ENCODE results near the gene RAPGEF6. TPM values are rescaled to one million over a fixed set of nuclear protein-coding genes. Genes with fewer than 3 reads are reported as not detected.
"Not testable (repeated sequence)": the region's sequence is repeated elsewhere in the genome, so short reads cannot be mapped to it uniquely, and the experiment has no call there.

Gene RAPGEF6
- total RNA-seq, 1 donor from 2014 or later = 12.5 TPM

DNA sequence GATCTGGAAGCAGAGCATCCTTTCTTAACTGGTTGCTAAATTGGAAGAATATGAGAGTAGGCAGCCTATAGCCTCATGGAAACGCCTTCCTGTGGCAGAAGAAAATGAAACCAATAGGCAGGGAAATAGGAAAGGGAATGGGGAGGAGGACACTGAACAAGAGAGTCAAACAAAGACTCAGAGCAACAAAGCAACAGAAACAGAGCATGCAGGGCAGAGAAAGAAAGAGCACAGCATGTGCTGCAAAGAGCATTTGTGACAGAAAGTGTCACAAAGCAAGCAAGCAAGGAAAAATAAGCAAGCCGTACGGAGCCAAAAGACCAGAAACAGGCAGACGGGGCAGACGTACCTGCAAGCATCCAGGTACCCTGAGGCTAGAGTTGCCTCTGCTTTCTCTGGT, 123.1 kb downstream of the RAPGEF6 start:
- DNase-seq (ENCODE audit: extremely low read depth, low read depth, low spot score) = no peak

GRCh38 chr5:131509801-131510200, 125.2 kb downstream of the RAPGEF6 start:
- DNase-seq (ENCODE audit: extremely low read depth, low read depth, low spot score) = no peak

GRCh38 chr5:131505237-131505908, 129.7 kb downstream of the RAPGEF6 start:
- DNase-seq (ENCODE audit: extremely low read depth, low read depth, low spot score) = no peak

- DNase-seq (ENCODE audit: extremely low read depth, low read depth, low spot score) = no peak
These were observed 138.7 kb downstream of the RAPGEF6 start for GRCh38 chr5:131496400-131496713.

DNA sequence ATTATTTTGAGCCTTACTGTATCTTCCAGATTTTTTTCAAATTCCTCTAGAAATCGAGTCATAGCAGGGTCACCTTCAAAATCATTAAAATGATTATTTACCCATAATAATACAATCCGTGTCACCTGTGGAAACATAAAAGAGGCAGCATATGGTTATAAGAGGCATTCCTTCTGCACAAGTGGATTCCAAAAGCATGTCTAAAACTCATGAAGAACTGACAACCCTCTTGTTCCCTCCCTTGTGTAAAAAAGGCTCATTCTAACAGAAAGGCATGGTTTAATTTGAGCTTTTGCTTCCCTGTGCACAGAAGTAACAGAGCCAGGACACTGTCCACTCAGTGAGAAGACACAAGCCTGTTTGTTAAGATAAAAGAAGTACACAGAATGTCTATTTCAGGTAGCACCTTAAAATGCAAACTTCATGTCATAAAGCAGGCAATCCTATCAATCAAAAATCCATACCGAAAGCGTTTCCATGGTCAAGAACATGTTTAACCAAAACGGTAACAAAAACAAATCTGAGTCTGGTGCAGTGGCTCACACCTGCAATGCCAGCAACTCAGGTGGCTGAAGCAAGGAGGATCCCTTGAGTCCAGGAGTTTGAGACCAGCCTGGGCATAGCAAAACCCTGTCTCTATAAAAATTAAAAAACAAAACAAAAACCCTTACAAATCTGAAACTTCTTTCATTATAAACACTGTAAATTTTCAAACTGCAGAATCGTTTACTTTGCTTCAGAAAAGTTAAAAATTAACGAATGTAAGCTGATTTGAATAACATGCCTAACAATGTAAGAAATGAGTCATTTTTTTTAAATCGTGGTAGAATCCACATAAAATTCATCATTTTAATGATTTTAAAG, 139.3 kb downstream of the RAPGEF6 start:
- no peak for DNase-seq (ENCODE audit: extremely low read depth, low read depth, low spot score)

GRCh38 chr5:131491749-131492148, 143.3 kb downstream of the RAPGEF6 start:
- DNase-seq (ENCODE audit: extremely low read depth, low read depth, low spot score) = no peak

DNA sequence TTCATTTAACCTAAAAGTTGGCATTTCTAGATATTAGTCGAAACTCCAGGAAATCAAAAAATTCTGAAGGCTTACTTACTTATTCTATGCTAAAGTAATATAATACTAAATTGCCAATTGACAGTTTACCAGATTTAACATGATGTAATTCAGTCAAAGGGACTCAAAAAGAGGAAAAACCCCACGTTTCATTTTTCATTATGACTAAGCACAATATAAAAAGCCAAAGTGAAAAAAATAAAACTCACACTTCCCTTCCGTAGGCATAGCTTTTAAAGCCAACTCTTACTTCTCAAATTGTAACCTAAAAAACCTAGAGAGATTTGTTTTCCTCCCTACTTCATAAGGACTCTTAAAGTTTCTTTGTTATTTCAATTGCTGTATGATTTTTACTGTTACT, 146.6 kb downstream of the RAPGEF6 start:
- DNase-seq (ENCODE audit: extremely low read depth, low read depth, low spot score) = no peak

- DNase-seq (ENCODE audit: extremely low read depth, low read depth, low spot score) = not testable (repeated sequence)
These were observed 147.7 kb downstream of the RAPGEF6 start for GRCh38 chr5:131487371-131487770.

GRCh38 chr5:131482617-131483016, 152.4 kb downstream of the RAPGEF6 start:
- DNase-seq (ENCODE audit: extremely low read depth, low read depth, low spot score) = no peak

DNA sequence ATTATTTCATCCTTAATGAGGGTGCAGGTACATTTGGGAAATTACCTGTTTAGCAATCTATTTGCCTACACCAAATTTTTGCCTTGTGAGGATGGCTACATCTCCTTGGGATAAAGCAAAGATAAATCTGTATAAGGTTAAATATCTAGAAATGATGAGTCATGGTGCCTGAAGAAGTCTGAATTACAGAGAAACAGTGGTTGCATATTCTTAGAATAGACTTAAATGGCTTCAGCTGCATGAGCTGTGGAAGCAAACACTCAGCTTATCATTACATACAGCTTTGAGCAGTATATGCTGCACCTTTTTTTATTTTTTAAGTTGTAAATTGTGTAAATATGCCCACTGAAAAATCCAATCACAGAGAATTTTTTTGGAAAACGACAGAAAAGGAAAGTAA, 153.5 kb downstream of the RAPGEF6 start:
- DNase-seq (ENCODE audit: extremely low read depth, low read depth, low spot score) = no peak

GRCh38 chr5:131475541-131475941, 159.5 kb downstream of the RAPGEF6 start:
- DNase-seq (ENCODE audit: extremely low read depth, low read depth, low spot score) = no peak

DNA sequence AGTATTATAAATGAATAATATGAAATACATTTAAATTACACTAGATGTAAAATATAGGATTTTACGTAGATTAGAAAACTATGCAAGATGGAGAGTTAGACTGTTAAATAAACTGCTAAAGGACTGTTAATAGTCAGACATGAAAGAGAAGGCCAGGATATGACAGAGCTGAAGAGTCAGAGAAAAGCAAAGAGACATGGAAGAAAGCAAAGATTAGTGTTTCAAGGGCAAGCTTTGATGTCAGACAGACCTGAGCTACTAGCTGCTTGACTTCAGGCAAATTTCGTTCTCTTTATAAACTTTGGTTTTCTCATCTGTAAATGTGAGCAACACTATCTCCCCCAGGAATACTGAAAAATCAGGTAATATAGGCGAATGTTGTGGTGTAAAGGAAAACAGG, 161.3 kb downstream of the RAPGEF6 start:
- DNase-seq (ENCODE audit: extremely low read depth, low read depth, low spot score) = no peak

- no peak for DNase-seq (ENCODE audit: extremely low read depth, low read depth, low spot score)
These were observed 168.8 kb downstream of the RAPGEF6 start for GRCh38 chr5:131466171-131466766.

GRCh38 chr5:131463656-131464055, 171.4 kb downstream of the RAPGEF6 start:
- DNase-seq (ENCODE audit: extremely low read depth, low read depth, low spot score) = no peak

- DNase-seq (ENCODE audit: extremely low read depth, low read depth, low spot score) = peak; percentile 18
These were observed 172.6 kb downstream of the RAPGEF6 start for GRCh38 chr5:131462454-131462853.

DNA sequence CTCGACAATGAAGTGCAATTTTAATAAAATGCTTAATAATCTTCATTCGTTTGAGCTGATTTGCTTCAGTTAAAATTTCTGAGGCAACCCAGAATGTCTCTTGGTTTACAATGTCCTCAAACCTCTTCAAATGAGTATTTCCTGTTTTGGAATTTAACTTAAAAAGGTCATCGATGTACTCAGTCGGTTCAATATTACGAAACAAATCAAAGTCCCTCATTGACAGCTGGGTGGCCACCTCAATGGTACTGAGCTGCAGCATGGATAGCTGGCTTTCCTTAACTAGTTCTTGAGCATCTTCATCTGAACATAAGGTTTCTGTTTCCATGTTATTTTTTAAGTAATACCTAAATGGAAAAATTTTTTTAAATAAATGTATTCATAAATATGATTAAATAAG, 173.3 kb downstream of the RAPGEF6 start:
- DNase-seq (ENCODE audit: extremely low read depth, low read depth, low spot score) = no peak

DNA sequence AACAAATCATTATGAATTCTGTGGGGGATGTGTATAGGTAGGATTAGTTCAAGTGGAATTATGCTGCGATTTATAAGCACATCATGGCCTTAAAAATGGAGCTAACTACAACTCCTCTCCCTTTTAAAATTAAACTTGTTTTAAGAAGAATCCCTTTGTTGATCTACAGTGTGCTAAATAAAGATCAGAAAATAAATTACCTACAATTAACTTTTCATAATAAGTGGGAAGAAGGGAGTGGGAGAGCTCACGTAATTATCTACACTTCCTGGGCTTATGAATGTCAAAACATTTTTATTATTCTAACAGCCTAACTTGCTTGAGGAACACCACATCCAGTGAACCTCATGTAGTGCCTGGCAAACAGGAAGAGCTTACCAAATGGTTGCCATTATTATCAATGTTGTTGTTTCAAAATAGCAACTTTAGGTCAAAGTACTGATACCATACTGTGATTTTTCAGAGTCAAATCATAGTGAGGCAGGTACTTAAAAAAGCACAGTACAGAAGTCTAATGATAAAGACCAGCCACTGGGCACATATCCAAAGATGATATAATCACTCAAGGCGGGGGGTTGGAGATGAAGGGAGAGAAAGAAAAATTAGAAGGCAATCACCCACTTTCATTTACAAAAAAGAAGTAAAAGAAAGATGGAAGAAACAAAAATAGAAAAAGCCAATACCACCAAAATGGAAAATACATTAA, 174.0 kb downstream of the RAPGEF6 start:
- no peak for DNase-seq (ENCODE audit: extremely low read depth, low read depth, low spot score)

DNA sequence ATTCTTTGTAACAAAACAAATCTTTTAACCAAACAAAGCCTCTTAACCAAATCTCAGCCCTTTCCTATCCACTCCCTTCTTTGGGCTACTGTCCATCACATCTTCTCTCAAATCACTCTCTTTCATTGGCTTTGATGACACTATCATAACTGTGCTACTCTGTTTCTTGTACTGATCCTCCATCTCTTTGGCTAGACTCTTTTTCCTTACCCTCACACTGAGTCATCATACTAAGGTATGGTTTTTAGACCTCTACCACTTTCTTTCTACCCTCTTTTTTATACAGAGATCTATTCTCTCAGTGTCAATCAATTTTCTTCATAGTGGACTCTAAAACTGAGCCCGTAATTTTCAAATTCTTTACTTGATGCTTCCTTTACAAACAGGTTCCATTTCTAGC, 174.9 kb downstream of the RAPGEF6 start:
- no peak for DNase-seq (ENCODE audit: extremely low read depth, low read depth, low spot score)

- DNase-seq (ENCODE audit: extremely low read depth, low read depth, low spot score) = no peak
These were observed 175.8 kb downstream of the RAPGEF6 start for GRCh38 chr5:131459216-131459615.

GRCh38 chr5:131457193-131457592, 177.8 kb downstream of the RAPGEF6 start:
- DNase-seq (ENCODE audit: extremely low read depth, low read depth, low spot score) = no peak

GRCh38 chr5:131450941-131451340, 184.1 kb downstream of the RAPGEF6 start:
- no peak for DNase-seq (ENCODE audit: extremely low read depth, low read depth, low spot score)
